ENCODE data around the gene MRPS10. TPM values are rescaled to one million over a fixed set of nuclear protein-coding genes. Genes with fewer than 3 reads are reported as not detected.
A peak's percentile ranks its signal among the peaks of the same experiment; 100 is the strongest.

Gene MRPS10
- total RNA-seq, 1 experiment from 2014 or later = 62.1 TPM

DNA sequence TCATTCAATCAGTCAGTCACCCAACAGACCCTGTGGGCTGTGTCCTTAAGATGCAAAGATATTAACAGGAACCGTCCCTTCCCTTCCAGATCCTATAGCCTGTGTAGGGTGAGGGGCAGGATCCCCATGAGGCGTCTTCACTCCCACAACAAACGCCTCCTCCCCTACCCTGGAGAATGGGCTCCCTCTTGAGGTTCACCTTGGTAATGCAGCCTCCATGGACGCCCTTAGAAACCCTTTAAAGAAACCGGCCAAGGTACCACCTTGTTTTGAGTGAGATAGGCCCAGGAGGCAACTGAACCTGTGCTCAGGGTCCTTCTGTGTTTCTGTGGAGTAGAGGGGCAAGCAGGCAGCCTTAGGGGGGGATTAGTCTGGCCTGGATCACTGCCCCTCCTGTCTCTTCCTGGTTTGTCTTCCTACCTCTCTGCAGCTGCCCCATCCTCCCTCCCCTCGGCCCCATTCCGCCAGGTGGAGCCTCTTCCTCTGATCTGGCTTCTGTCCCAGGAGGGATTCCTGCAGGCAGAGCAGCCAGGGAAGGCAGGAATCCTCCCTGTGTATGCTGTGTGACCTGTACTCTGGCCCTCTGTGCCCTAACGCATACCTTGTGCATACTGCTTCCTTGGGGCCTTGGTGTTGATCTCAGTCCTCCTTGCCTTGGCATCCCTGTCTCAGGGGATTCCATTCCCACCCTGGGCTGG, 51.1 kb downstream of the MRPS10 start (continued):
- TF ChIP-seq, protein P1, sequence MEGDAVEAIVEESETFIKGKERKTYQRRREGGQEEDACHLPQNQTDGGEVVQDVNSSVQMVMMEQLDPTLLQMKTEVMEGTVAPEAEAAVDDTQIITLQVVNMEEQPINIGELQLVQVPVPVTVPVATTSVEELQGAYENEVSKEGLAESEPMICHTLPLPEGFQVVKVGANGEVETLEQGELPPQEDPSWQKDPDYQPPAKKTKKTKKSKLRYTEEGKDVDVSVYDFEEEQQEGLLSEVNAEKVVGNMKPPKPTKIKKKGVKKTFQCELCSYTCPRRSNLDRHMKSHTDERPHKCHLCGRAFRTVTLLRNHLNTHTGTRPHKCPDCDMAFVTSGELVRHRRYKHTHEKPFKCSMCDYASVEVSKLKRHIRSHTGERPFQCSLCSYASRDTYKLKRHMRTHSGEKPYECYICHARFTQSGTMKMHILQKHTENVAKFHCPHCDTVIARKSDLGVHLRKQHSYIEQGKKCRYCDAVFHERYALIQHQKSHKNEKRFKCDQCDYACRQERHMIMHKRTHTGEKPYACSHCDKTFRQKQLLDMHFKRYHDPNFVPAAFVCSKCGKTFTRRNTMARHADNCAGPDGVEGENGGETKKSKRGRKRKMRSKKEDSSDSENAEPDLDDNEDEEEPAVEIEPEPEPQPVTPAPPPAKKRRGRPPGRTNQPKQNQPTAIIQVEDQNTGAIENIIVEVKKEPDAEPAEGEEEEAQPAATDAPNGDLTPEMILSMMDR (IDR thresholded peaks at IDR 0.05 in 2 of 3, conservative IDR thresholded peaks at IDR 0.05 in 1 of 3; ENCODE audit: borderline replicate concordance in 1 of 3, insufficient read depth in 1 of 3, low read depth in 2 of 3, low read length in 2 of 3) = peak; percentile 90 to 98 (median 98)
- TF ChIP-seq CBX3 (IDR thresholded peaks at IDR 0.05; ENCODE audit: low read depth) (no peak), POLR2A (IDR thresholded peaks at IDR 0.05; ENCODE audit: borderline replicate concordance, extremely low read depth, insufficient read depth, insufficient read length) (no peak), FOSL1 (IDR thresholded peaks at IDR 0.05; ENCODE audit: low read depth) (no peak), RAD21 (IDR thresholded peaks at IDR 0.05; ENCODE audit: low read depth) (peak; percentile 94), JUND (IDR thresholded peaks at IDR 0.05) (no peak), SRF (IDR thresholded peaks at IDR 0.05; ENCODE audit: low read depth) (no peak), YY1 (IDR thresholded peaks at IDR 0.05; ENCODE audit: extremely low read depth, insufficient replicate concordance, low read depth, low read length) (no peak), CEBPB (IDR thresholded peaks at IDR 0.05; ENCODE audit: low read depth) (no peak), SIN3A (IDR thresholded peaks at IDR 0.05; ENCODE audit: low read depth) (no peak)
- TF ChIP-seq, protein P2, sequence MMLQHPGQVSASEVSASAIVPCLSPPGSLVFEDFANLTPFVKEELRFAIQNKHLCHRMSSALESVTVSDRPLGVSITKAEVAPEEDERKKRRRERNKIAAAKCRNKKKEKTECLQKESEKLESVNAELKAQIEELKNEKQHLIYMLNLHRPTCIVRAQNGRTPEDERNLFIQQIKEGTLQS (IDR thresholded peaks at IDR 0.05) = no peak

DNA sequence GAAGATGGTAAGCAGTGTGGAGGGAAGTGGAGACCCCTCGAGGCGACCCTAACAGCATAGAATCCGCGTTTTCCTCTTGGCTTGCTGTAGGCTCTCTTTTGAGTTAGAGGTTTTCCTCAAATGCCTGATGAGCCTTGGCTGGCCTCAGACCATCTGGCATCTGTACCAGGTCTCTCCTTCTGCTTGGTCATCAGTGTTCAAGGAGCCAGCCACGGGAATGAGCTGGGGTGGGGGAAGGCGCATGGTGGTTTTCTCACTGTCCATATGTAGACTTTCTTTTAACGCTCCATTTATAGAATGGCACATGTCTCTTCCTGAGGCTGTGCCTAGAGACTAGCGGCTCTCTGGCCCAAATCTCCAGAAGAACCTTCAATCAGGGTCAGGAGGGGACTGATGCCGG, 52.6 kb downstream of the MRPS10 start:
- DNase-seq (ENCODE audit: low read depth, low spot score) (no peak), ATAC-seq (no peak)
- RAD21 ChIA-PET (ENCODE audit: low non-redundant PET in 1 of 2, low total read pairs in 2 of 2, uncharacterized antibody in 2 of 2, unreplicated experiment in 2 of 2) = no interaction called here
- Histone ChIP-seq H2AFZ (ENCODE audit: low read depth, low read length, poor library complexity, severe bottlenecking) (no peak overlapping the region), H4K20me1 (ENCODE audit: insufficient read depth) (no peaks in the 10 kb centered on the region), H3K27ac (ENCODE audit: low read depth, low read length) (no peak overlapping the region), H3K9ac (ENCODE audit: low read length) (no peak overlapping the region), H3K27me3 (ENCODE audit: insufficient read depth, low read length) (no peaks in the 10 kb centered on the region), H3K4me2 (ENCODE audit: low read length) (no peak overlapping the region), H3K4me3 (replicated peaks in 1 of 2; ENCODE audit: low read depth in 1 of 2, low read length in 2 of 2) (no peak overlapping the region), H3K9me3 (ENCODE audit: control insufficient read depth in 1 of 2, insufficient read depth in 1 of 2, low read depth in 1 of 2, low read length in 2 of 2) (no peaks in the 10 kb centered on the region), H3K9me2 (ENCODE audit: insufficient read depth) (no peaks in the 10 kb centered on the region), H3K4me1 (ENCODE audit: control insufficient read depth in 1 of 2, insufficient read depth in 2 of 2, low read length in 2 of 2) (peaks cover 3 to 13% of the 10 kb centered on the region in 2 experiments; a peak in 3 of 4 replicates), H3K79me2 (ENCODE audit: insufficient read depth, low read length) (no peaks in the 10 kb centered on the region), H3K36me3 (ENCODE audit: control insufficient read depth in 1 of 2, insufficient read depth in 2 of 2, low read length in 2 of 2) (no peaks in the 10 kb centered on the region)
- intact Hi-C loops (cut with micrococcal nuclease) = loop anchor here (10.0 kb wide), 1 partner anchor 380 kb away; the partner anchor contains the start of genes PRICKLE4 and TOMM6
- POLR2A ChIA-PET = no interaction called here
- no TSS peak for BruUV-seq (replicated peaks)
- CTCF ChIA-PET = no interaction called here
- TF ChIP-seq, protein P3, sequence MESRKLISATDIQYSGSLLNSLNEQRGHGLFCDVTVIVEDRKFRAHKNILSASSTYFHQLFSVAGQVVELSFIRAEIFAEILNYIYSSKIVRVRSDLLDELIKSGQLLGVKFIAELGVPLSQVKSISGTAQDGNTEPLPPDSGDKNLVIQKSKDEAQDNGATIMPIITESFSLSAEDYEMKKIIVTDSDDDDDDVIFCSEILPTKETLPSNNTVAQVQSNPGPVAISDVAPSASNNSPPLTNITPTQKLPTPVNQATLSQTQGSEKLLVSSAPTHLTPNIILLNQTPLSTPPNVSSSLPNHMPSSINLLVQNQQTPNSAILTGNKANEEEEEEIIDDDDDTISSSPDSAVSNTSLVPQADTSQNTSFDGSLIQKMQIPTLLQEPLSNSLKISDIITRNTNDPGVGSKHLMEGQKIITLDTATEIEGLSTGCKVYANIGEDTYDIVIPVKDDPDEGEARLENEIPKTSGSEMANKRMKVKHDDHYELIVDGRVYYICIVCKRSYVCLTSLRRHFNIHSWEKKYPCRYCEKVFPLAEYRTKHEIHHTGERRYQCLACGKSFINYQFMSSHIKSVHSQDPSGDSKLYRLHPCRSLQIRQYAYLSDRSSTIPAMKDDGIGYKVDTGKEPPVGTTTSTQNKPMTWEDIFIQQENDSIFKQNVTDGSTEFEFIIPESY (IDR thresholded peaks at IDR 0.05; ENCODE audit: extremely low read depth, insufficient replicate concordance, low read length) = no peak
- no peak for TF ChIP-seq EZH2 (IDR thresholded peaks at IDR 0.05)
- no peak for TF ChIP-seq FOSL1 (IDR thresholded peaks at IDR 0.05; ENCODE audit: low read depth)
- TF ChIP-seq, protein P4, sequence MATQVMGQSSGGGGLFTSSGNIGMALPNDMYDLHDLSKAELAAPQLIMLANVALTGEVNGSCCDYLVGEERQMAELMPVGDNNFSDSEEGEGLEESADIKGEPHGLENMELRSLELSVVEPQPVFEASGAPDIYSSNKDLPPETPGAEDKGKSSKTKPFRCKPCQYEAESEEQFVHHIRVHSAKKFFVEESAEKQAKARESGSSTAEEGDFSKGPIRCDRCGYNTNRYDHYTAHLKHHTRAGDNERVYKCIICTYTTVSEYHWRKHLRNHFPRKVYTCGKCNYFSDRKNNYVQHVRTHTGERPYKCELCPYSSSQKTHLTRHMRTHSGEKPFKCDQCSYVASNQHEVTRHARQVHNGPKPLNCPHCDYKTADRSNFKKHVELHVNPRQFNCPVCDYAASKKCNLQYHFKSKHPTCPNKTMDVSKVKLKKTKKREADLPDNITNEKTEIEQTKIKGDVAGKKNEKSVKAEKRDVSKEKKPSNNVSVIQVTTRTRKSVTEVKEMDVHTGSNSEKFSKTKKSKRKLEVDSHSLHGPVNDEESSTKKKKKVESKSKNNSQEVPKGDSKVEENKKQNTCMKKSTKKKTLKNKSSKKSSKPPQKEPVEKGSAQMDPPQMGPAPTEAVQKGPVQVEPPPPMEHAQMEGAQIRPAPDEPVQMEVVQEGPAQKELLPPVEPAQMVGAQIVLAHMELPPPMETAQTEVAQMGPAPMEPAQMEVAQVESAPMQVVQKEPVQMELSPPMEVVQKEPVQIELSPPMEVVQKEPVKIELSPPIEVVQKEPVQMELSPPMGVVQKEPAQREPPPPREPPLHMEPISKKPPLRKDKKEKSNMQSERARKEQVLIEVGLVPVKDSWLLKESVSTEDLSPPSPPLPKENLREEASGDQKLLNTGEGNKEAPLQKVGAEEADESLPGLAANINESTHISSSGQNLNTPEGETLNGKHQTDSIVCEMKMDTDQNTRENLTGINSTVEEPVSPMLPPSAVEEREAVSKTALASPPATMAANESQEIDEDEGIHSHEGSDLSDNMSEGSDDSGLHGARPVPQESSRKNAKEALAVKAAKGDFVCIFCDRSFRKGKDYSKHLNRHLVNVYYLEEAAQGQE (IDR thresholded peaks at IDR 0.05; ENCODE audit: low read depth) = no peak
- TF ChIP-seq EZH2phosphoT487 (IDR thresholded peaks at IDR 0.05; ENCODE audit: borderline replicate concordance) = no peak
- TF ChIP-seq ELF1 (IDR thresholded peaks at IDR 0.05; ENCODE audit: borderline replicate concordance, low read depth) = no peak
- no peak for TF ChIP-seq ZNF274 (IDR thresholded peaks at IDR 0.05; ENCODE audit: low read depth, low read length)
- TF ChIP-seq JUND (IDR thresholded peaks at IDR 0.05) = no peak
- TF ChIP-seq CEBPB (IDR thresholded peaks at IDR 0.05; ENCODE audit: low read depth) = no peak
- no peak for TF ChIP-seq RAD21 (IDR thresholded peaks at IDR 0.05; ENCODE audit: low read depth)
